ENCODE measurements around the gene LRRC2.
"Not testable (repeated sequence)": the region's sequence is repeated elsewhere in the genome, so short reads cannot be mapped to it uniquely, and the experiment has no call there.

Gene LRRC2

GRCh38 chr3:46593274-46593862 lies 27.3 kb upstream of the LRRC2 start:
- H3K36me3 Mint-ChIP-seq = peaks cover 3% of the 10 kb centered on the region
- H3K4me3 Mint-ChIP-seq = no peak overlapping the region
- peaks cover 1% of the 10 kb centered on the region for H3K27me3 Mint-ChIP-seq
- H3K27ac Mint-ChIP-seq = no peak overlapping the region
- no peaks in the 10 kb centered on the region for H3K9me3 Mint-ChIP-seq (ENCODE audit: low read depth)
- H3K4me1 Mint-ChIP-seq (ENCODE audit: low read depth) = no peaks in the 10 kb centered on the region

GRCh38 chr3:46587268-46587667 lies 21.2 kb upstream of the LRRC2 start:
- H3K36me3 Mint-ChIP-seq; H3K27me3 Mint-ChIP-seq; H3K4me3 Mint-ChIP-seq; H3K9me3 Mint-ChIP-seq (ENCODE audit: low read depth); H3K4me1 Mint-ChIP-seq (ENCODE audit: low read depth); H3K27ac Mint-ChIP-seq: not testable (repeated sequence)

- Mint-ChIP-seq H3K4me3 (no peak overlapping the region), H3K27ac (no peak overlapping the region), H3K9me3 (ENCODE audit: low read depth) (no peaks in the 10 kb centered on the region), H3K27me3 (no peaks in the 10 kb centered on the region), H3K4me1 (ENCODE audit: low read depth) (peaks cover 2% of the 10 kb centered on the region), H3K36me3 (no peaks in the 10 kb centered on the region)
Measured at GRCh38 chr3:46586738-46587246, 20.7 kb upstream of the LRRC2 start.

GRCh38 chr3:46585799-46586693 lies 19.9 kb upstream of the LRRC2 start:
- Mint-ChIP-seq H3K27ac (no peak overlapping the region), H3K4me3 (no peak overlapping the region), H3K36me3 (no peaks in the 10 kb centered on the region), H3K4me1 (ENCODE audit: low read depth) (peaks cover 2% of the 10 kb centered on the region), H3K27me3 (no peaks in the 10 kb centered on the region), H3K9me3 (ENCODE audit: low read depth) (no peaks in the 10 kb centered on the region)

GRCh38 chr3:46584598-46585467 lies 18.7 kb upstream of the LRRC2 start:
- no peaks in the 10 kb centered on the region for H3K36me3 Mint-ChIP-seq
- H3K9me3 Mint-ChIP-seq (ENCODE audit: low read depth) = no peaks in the 10 kb centered on the region
- H3K4me1 Mint-ChIP-seq (ENCODE audit: low read depth) = peaks cover 2% of the 10 kb centered on the region
- H3K27me3 Mint-ChIP-seq = no peaks in the 10 kb centered on the region
- no peak overlapping the region for H3K27ac Mint-ChIP-seq
- H3K4me3 Mint-ChIP-seq = no peak overlapping the region

- Mint-ChIP-seq H3K27ac (no peak overlapping the region), H3K4me1 (ENCODE audit: low read depth) (peaks cover 7% of the 10 kb centered on the region), H3K9me3 (ENCODE audit: low read depth) (no peaks in the 10 kb centered on the region), H3K4me3 (no peak overlapping the region), H3K36me3 (no peaks in the 10 kb centered on the region), H3K27me3 (no peaks in the 10 kb centered on the region)
Measured at GRCh38 chr3:46580675-46581074, 14.6 kb upstream of the LRRC2 start.

- no peak overlapping the region for H3K27ac Mint-ChIP-seq
- H3K36me3 Mint-ChIP-seq = no peaks in the 10 kb centered on the region
- no peaks in the 10 kb centered on the region for H3K27me3 Mint-ChIP-seq
- no peaks in the 10 kb centered on the region for H3K9me3 Mint-ChIP-seq (ENCODE audit: low read depth)
- peaks cover 7% of the 10 kb centered on the region for H3K4me1 Mint-ChIP-seq (ENCODE audit: low read depth)
- no peak overlapping the region for H3K4me3 Mint-ChIP-seq
Measured at GRCh38 chr3:46579756-46580286, 13.7 kb upstream of the LRRC2 start.

- Mint-ChIP-seq H3K4me3 (no peak overlapping the region), H3K27ac (no peak overlapping the region), H3K36me3 (no peaks in the 10 kb centered on the region)
Measured at GRCh38 chr3:46578973-46579755, 13.1 kb upstream of the LRRC2 start.

GRCh38 chr3:46577580-46578249 lies 11.6 kb upstream of the LRRC2 start:
- H3K27me3 Mint-ChIP-seq; H3K9me3 Mint-ChIP-seq (ENCODE audit: low read depth); H3K36me3 Mint-ChIP-seq; H3K4me1 Mint-ChIP-seq (ENCODE audit: low read depth); H3K4me3 Mint-ChIP-seq; H3K27ac Mint-ChIP-seq: not testable (repeated sequence)

More at GRCh38 chr3:46578973-46579755, 13.1 kb upstream of the LRRC2 start:
- no peaks in the 10 kb centered on the region for H3K27me3 Mint-ChIP-seq
- H3K4me1 Mint-ChIP-seq (ENCODE audit: low read depth) = peaks cover 7% of the 10 kb centered on the region
- H3K9me3 Mint-ChIP-seq (ENCODE audit: low read depth) = no peaks in the 10 kb centered on the region

GRCh38 chr3:46576879-46577278 lies 10.8 kb upstream of the LRRC2 start:
- Mint-ChIP-seq H3K4me3 (no peak overlapping the region), H3K36me3 (no peaks in the 10 kb centered on the region), H3K27ac (no peak overlapping the region), H3K27me3 (no peaks in the 10 kb centered on the region), H3K9me3 (ENCODE audit: low read depth) (no peaks in the 10 kb centered on the region), H3K4me1 (ENCODE audit: low read depth) (peaks cover 7% of the 10 kb centered on the region)

GRCh38 chr3:46576386-46576785 lies 10.3 kb upstream of the LRRC2 start:
- H3K4me3 Mint-ChIP-seq = no peak overlapping the region
- no peaks in the 10 kb centered on the region for H3K36me3 Mint-ChIP-seq
- no peaks in the 10 kb centered on the region for H3K9me3 Mint-ChIP-seq (ENCODE audit: low read depth)
- H3K27me3 Mint-ChIP-seq = no peaks in the 10 kb centered on the region
- peaks cover 7% of the 10 kb centered on the region for H3K4me1 Mint-ChIP-seq (ENCODE audit: low read depth)
- no peak overlapping the region for H3K27ac Mint-ChIP-seq

GRCh38 chr3:46575577-46576222 lies 9.6 kb upstream of the LRRC2 start:
- Mint-ChIP-seq H3K36me3 (no peaks in the 10 kb centered on the region), H3K9me3 (ENCODE audit: low read depth) (no peaks in the 10 kb centered on the region), H3K4me3 (no peak overlapping the region), H3K27ac (no peak overlapping the region), H3K4me1 (ENCODE audit: low read depth) (peaks cover 7% of the 10 kb centered on the region), H3K27me3 (no peaks in the 10 kb centered on the region)

- peaks cover 1% of the 10 kb centered on the region for H3K27me3 Mint-ChIP-seq
- no peak overlapping the region for H3K4me3 Mint-ChIP-seq
- H3K27ac Mint-ChIP-seq = no peak overlapping the region
- peaks cover 4% of the 10 kb centered on the region for H3K9me3 Mint-ChIP-seq (ENCODE audit: low read depth)
- peaks cover 7% of the 10 kb centered on the region for H3K4me1 Mint-ChIP-seq (ENCODE audit: low read depth)
- H3K36me3 Mint-ChIP-seq = no peaks in the 10 kb centered on the region
Measured at GRCh38 chr3:46574881-46575576, 8.9 kb upstream of the LRRC2 start.

All from activated naive CD8-positive, alpha-beta T cell (primary cell).